ENCODE results near the gene PPM1L.

The PPM1L gene

DNA sequence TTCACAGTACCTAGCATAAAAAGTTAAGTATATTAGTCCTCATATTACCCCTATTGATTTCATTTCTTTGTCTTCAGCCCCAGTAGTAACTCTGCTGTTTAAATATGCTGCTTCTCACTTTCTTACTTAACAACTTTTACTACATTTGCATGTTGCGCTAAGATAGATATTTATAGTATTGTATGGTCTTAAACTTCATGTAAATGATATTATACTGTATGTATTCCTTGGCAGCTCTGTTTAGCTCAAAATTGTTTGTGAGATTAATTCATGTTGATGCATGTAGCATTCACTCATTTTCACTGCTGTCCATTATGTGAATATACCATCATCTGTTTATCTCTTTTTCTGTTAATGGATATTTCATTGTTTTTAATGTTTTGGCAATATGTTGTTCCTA is 64.4 kb downstream of the PPM1L start:
- no peak overlapping the region for H3K27ac ChIP-seq
- POLR2A ChIA-PET (ENCODE audit: low non-redundant PET), result no interaction called here
- no peak for DNase-seq (ENCODE audit: low spot score)
- CTCF ChIA-PET, result interaction anchor here (0.7 kb wide), 1 partner anchor 1591 kb away, joined by 3 read pairs; no protein-coding TSS in a partner anchor
- TF ChIP-seq, protein P1, sequence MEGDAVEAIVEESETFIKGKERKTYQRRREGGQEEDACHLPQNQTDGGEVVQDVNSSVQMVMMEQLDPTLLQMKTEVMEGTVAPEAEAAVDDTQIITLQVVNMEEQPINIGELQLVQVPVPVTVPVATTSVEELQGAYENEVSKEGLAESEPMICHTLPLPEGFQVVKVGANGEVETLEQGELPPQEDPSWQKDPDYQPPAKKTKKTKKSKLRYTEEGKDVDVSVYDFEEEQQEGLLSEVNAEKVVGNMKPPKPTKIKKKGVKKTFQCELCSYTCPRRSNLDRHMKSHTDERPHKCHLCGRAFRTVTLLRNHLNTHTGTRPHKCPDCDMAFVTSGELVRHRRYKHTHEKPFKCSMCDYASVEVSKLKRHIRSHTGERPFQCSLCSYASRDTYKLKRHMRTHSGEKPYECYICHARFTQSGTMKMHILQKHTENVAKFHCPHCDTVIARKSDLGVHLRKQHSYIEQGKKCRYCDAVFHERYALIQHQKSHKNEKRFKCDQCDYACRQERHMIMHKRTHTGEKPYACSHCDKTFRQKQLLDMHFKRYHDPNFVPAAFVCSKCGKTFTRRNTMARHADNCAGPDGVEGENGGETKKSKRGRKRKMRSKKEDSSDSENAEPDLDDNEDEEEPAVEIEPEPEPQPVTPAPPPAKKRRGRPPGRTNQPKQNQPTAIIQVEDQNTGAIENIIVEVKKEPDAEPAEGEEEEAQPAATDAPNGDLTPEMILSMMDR (conservative IDR thresholded peaks at IDR 0.05; ENCODE audit: low read depth), result no peak

DNA sequence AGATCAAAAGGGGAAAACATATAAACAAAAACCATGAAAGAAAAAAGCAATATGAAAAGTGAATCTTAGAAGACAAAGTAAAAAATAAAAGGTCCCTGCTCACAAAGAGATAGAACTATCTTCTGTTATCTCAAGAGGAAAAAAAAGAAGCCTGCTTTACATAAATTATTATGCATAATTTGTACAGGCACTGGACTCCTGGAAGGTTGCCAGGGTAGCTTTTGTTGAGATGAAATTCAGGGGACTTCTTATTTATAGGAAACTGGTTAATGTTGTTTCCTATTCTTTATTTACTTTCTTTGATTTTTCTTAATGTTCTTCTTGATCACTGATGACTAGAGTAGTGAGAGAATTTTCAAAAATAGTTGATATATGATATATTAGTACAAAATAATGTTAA is 66.9 kb downstream of the PPM1L start:
- no peak for DNase-seq (ENCODE audit: low spot score)
- POLR2A ChIA-PET (ENCODE audit: low non-redundant PET), result no interaction called here
- CTCF ChIA-PET, result interaction anchor here (0.6 kb wide), 1 partner anchor 113 kb away, joined by 3 read pairs; no protein-coding TSS in a partner anchor
- TF ChIP-seq, protein P1 (conservative IDR thresholded peaks at IDR 0.05; ENCODE audit: low read depth), result no peak
- no peak overlapping the region for H3K27ac ChIP-seq

DNA sequence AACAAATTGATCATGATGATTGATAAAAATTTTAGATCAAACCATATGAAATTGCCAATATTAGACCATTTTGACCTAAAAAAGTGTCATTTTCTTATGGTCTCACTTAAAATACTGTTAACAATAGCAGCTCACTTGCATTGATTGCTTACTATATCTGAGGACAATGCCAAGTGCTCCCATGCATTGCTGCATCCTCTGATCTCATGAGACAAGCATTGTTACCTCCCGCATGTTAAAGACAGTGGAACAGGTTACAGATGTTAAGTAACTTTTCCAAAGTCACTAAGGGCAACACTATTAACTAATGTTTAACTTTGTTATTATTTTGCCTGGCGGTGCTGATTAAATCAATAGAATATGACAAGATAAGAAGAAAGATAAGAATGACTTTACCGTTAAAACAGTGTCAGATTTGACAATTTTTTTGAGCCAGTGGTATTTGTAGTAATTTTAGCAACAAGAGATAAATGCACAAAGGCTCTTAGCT is 69.3 kb downstream of the PPM1L start:
- CTCF ChIA-PET, result interaction anchor here (0.6 kb wide), 1 partner anchor 103 kb away, joined by 3 read pairs; no protein-coding TSS in a partner anchor
- DNase-seq (ENCODE audit: low spot score), result no peak
- TF ChIP-seq, protein P1 (conservative IDR thresholded peaks at IDR 0.05; ENCODE audit: low read depth), result no peak
- H3K27ac ChIP-seq, result no peak overlapping the region
- POLR2A ChIA-PET (ENCODE audit: low non-redundant PET), result no interaction called here

DNA sequence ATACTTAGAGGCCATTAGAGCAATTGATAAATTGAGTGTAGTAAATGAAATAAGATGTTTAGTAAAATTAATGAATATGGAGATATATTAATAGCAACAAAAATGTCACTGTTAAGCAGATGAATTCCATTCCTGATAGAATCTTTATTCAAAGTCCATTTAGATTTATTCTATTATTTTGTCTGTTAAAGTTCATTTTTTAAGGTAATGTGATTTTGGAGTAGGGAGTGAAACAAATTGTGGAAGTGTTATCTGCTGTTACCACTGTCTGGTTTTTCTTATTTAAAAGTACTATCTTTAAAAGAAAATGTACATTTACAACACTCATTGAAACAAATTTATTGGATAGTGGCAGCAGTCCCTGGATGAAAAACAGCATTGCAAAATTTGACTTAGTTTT is 70.4 kb downstream of the PPM1L start:
- POLR2A ChIA-PET (ENCODE audit: low non-redundant PET), result no interaction called here
- TF ChIP-seq, protein P1 (conservative IDR thresholded peaks at IDR 0.05; ENCODE audit: low read depth), result no peak
- H3K27ac ChIP-seq, result no peak overlapping the region
- CTCF ChIA-PET, result no interaction called here
- no peak for DNase-seq (ENCODE audit: low spot score)

DNA sequence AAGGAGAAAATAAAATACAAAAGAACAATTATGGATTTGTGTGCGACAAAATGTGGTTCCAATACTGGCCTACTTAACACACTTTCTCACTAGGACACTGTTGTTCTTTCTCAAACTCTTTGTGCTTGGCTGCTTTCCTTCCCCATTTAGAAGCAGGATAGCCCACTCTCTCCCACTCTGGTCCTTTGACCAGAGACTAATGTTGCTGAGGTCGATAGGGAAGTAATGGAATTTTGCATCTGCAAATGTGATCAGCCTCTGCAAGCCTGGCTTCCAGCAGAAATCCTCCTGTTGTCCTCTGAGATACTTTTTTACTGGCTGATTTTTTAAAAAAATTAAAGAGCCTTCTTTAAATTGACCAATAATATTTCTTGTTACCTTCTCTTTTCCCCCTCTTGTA is 71.0 kb downstream of the PPM1L start:
- TF ChIP-seq, protein P1 (conservative IDR thresholded peaks at IDR 0.05; ENCODE audit: low read depth), result no peak
- H3K27ac ChIP-seq, result no peak overlapping the region
- no peak for DNase-seq (ENCODE audit: low spot score)
- ChIA-PET CTCF (interaction anchor here (0.8 kb wide), 1 partner anchor 14 kb away, joined by 3 read pairs; no protein-coding TSS in a partner anchor), POLR2A (ENCODE audit: low non-redundant PET) (no interaction called here)

DNA sequence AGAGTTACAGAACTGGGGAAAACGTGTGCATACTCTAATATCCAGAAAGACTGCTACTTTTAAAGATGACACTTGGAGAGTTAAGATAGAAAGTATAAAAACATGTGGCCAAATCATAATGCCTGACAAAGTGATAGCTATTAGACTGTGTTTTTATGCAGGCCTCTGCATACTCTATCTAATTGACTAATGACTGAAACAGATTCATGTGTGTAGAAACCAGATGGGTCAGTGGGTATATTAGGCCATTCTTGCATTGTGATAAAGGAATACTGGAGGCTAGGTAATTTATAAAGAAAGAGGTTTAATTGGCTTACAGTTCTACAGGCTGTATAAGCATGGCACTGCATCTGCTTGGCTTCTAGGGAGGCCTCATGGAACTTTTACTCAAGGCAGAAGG is 71.5 kb downstream of the PPM1L start:
- POLR2A ChIA-PET (ENCODE audit: low non-redundant PET), result no interaction called here
- no peak for DNase-seq (ENCODE audit: low spot score)
- CTCF ChIA-PET, result interaction anchor here (0.8 kb wide), 1 partner anchor 13 kb away, joined by 3 read pairs; no protein-coding TSS in a partner anchor
- TF ChIP-seq, protein P1 (conservative IDR thresholded peaks at IDR 0.05; ENCODE audit: low read depth), result no peak
- H3K27ac ChIP-seq, result no peak overlapping the region

Measured in RWPE1 (cell line).